ENCODE measurements around the gene PHKG2. TPM values are rescaled to one million over a fixed set of nuclear protein-coding genes. Genes with fewer than 3 reads are reported as not detected.
"Not testable (repeated sequence)": the region's sequence is repeated elsewhere in the genome, so short reads cannot be mapped to it uniquely, and the experiment has no call there.

PHKG2 gene
- polyA plus RNA-seq (ENCODE audit: insufficient read length in 3 of 3): 10 to 100 TPM; 21.6 to 23.6 (median 23.0) TPM

GRCh38 chr16:30747799-30748633 lies at the start of gene PHKG2:
TSS of gene PHKG2 (plus strand) at chr16:30748425. CDS start at chr16:30748821, 396 bp downstream.
- DNase-seq (ENCODE audit: low read depth in 3 of 3, low spot score in 2 of 3): peak; percentile 89 to 98 (median 97)

GRCh38 chr16:30698816-30699614 lies 49.2 kb upstream of the PHKG2 start, which contains the start of gene SRCAP:
TSS of gene SRCAP (plus strand) at chr16:30699171. CDS start at chr16:30700825, 1,654 bp downstream.
- DNase-seq (ENCODE audit: low read depth in 3 of 3, low spot score in 2 of 3): peak; percentile 57 to 74 (median 67)

GRCh38 chr16:30699615-30700099 lies 48.6 kb upstream of the PHKG2 start:
- no peak for DNase-seq (ENCODE audit: low read depth in 3 of 3, low spot score in 2 of 3)

GRCh38 chr16:30700491-30700890 lies 47.7 kb upstream of the PHKG2 start:
- DNase-seq (ENCODE audit: low read depth in 3 of 3, low spot score in 2 of 3): no peak

- DNase-seq (ENCODE audit: low read depth in 3 of 3, low spot score in 2 of 3): no peak
These were observed 47.3 kb upstream of the PHKG2 start for GRCh38 chr16:30700971-30701370.

- DNase-seq (ENCODE audit: low read depth in 3 of 3, low spot score in 2 of 3): not testable (repeated sequence)
These were observed 45.2 kb upstream of the PHKG2 start for GRCh38 chr16:30703071-30703470.

- no peak for DNase-seq (ENCODE audit: low read depth in 3 of 3, low spot score in 2 of 3)
These were observed 44.3 kb upstream of the PHKG2 start for GRCh38 chr16:30703971-30704370.

GRCh38 chr16:30706046-30706445 lies 42.2 kb upstream of the PHKG2 start:
- DNase-seq (ENCODE audit: low read depth in 3 of 3, low spot score in 2 of 3): no peak

GRCh38 chr16:30710971-30711370 lies 37.3 kb upstream of the PHKG2 start:
- DNase-seq (ENCODE audit: low read depth in 3 of 3, low spot score in 2 of 3): no peak

GRCh38 chr16:30711712-30712111 lies 36.5 kb upstream of the PHKG2 start:
- DNase-seq (ENCODE audit: low read depth in 3 of 3, low spot score in 2 of 3): no peak

- no peak for DNase-seq (ENCODE audit: low read depth in 3 of 3, low spot score in 2 of 3)
These were observed 32.3 kb upstream of the PHKG2 start for GRCh38 chr16:30715750-30716445.

GRCh38 chr16:30720086-30720485 lies 28.1 kb upstream of the PHKG2 start:
- no peak for DNase-seq (ENCODE audit: low read depth in 3 of 3, low spot score in 2 of 3)

- no peak for DNase-seq (ENCODE audit: low read depth in 3 of 3, low spot score in 2 of 3)
These were observed 27.5 kb upstream of the PHKG2 start for GRCh38 chr16:30720694-30721093.

GRCh38 chr16:30721167-30721566 lies 27.1 kb upstream of the PHKG2 start:
- no peak for DNase-seq (ENCODE audit: low read depth in 3 of 3, low spot score in 2 of 3)

- DNase-seq (ENCODE audit: low read depth in 3 of 3, low spot score in 2 of 3): no peak
These were observed 26.6 kb upstream of the PHKG2 start for GRCh38 chr16:30721606-30722005.

GRCh38 chr16:30722443-30722842 lies 25.8 kb upstream of the PHKG2 start:
- no peak for DNase-seq (ENCODE audit: low read depth in 3 of 3, low spot score in 2 of 3)

- no peak for DNase-seq (ENCODE audit: low read depth in 3 of 3, low spot score in 2 of 3)
These were observed 25.3 kb upstream of the PHKG2 start for GRCh38 chr16:30722916-30723315.

- DNase-seq (ENCODE audit: low read depth in 3 of 3, low spot score in 2 of 3): no peak
These were observed 24.4 kb upstream of the PHKG2 start for GRCh38 chr16:30723725-30724355.

- no peak for DNase-seq (ENCODE audit: low read depth in 3 of 3, low spot score in 2 of 3)
These were observed 23.4 kb upstream of the PHKG2 start for GRCh38 chr16:30724641-30725417.

GRCh38 chr16:30725418-30725792 lies 22.8 kb upstream of the PHKG2 start:
- no peak for DNase-seq (ENCODE audit: low read depth in 3 of 3, low spot score in 2 of 3)

Measured in right renal cortex interstitium (tissue), 3 donors.